HG03139 (cell line): Measurements from ENCODE around the gene MROH2A.

Source experiments
- ATAC-seq: cut with Tn5 transposase; IDR thresholded peaks from one replicate; pipeline ENCODE4 v1.9.1; 2021; ENCODE audit not compliant: unreplicated experiment

The MROH2A gene

DNA sequence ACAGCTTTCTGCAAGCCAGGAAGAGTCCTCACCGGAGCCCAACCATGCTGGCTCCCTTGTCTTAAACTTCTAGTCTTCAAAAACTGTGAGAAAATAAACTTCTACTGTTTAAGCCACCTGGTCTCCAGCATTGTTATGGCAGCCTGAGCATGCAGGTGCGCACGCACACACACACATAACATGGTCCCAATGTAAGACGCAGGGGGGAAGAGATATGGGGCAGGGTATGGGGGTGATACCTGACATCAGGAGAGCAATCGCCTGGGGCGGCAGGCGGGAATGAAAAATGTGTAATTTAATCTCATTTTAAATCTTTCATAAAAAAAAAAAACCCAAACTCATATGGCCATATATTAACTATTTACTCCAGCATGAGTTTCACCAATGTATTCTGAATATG, 58.2 kb downstream of the MROH2A start:
- ATAC-seq: no peak

DNA sequence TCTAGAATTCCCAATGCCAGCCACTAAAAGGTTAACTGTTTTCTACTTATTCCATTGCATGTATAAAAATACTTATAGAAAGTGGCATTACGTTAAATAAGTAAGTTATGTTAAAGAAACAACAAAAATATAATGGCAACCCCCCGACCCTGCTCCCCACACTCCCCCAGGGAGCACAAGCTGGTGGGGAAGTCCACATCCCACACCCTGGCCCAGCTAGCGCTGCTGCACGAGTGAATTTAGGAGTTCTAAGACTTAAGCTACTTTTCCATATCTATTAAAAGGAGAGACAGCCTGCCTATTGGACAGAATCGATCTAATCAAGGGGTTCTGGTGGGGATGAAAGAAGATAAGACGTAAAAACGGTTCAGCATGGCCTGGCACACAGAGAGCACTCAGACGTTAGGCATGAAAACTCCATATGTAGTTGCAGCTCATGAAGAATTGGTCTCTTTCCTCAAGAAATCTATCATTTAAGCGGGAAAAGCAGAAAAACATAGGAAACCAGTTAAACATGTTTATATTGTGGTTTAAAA, 59.6 kb downstream of the MROH2A start:
- ATAC-seq: no peak

DNA sequence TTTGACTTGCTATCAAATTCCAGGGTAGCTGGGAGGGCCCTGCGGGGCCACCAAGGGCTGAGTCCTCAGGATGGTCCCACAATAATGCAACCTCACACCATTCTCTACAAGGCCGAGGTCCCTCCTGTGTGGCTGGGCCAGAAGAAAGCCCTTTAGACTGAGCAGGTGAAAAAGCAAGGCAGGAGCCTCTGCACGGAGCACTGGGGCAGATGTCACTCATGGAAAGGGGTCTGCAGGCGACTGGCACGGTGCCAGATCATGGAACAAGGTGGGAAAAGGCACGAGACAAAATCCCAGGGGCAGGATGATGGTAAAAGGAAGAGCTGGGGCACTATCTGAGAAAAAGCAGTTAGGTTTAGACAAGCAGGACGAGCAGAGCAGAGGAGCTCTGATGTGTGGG, 60.1 kb downstream of the MROH2A start:
- ATAC-seq: no peak

DNA sequence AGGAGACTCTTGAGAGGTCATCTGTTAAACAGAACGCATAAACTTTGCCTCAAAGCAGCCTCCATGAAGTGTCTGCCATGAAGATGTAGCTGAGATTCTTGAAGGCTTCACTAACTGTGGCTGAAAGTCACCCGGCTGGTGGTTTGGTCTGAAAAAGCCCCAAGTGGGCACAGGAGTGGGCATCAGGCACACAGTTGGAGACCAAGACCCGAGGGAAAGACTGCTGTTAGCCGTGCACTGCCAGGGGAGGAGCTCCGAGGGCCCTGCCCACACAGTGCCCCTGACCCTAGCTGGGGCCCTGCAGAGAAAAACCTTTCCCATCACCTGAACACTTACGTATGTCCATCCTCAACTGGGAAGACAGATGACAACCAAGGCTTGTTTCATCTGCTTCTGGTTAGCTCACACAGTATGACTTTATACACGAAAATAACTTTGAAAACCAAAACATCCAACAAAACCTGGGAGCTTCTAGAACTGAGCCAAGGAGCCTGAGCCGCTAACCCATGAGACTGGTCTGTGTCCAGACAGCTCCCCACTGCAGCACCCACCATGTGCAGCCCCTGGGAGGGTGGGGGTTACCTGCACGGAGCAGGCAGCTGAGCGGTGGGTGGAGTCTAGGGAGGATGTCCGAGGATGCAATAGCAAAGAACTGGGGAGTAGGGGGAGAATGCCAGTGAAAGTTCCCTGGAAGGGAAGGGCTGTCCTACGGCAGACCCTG, 60.8 kb downstream of the MROH2A start:
- no peak for ATAC-seq

DNA sequence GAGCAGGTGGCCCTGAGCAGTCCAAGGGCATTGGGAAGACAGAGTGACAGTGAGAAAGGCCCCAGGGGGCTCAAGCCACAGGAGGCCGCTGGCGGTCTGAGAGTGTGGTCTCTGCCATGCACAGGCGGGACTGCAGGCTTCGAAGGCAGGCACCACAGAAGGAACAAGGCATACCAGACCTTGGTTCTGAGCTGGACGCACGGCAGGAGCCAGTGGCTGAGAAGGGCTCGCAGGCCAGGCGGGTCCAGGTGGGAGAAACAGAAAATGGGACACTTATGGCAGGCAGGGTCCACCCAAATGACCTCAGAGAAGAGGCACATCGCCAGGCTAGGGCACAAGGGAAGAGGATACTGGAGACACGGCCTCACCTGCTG, 61.3 kb downstream of the MROH2A start:
- ATAC-seq: no peak

DNA sequence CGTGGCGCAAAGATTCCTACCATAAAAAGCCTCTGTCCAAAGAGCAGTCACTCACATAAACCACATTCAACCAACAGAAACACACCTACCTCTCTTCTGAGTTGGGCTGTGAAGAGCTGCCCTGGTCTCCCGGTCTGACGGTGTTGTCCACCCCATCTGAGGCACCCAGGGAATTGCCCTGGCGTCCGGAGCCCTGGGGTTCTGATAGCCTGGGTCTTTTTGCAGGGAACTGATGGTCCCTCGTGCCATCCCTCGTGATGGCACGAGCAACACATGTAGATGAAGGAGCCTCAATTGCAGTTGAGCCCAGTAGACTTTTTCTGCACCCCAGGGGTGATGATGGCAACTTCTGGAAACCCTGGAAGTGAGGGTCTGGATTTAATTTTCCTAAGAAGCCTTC, 62.4 kb downstream of the MROH2A start:
- no peak for ATAC-seq

DNA sequence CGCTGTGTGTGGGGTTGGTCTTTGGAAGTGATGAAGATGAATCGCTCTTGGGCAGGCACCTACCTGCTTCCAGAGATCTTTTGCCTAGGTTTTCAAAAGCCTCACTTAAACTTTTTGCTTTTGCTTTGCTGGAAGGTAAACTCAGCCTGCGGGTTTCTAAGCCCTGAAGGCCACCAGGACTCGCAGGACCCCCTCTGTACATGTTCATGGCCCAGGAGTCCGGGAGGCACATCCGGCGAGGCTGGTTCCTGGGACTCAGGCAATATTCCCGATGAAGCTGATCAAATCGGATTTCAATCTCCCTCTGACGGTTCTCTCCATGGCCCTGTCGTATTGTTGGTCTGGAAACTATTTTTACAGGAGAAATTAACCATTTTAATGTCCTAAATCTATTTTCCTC, 63.1 kb downstream of the MROH2A start:
- ATAC-seq: no peak

DNA sequence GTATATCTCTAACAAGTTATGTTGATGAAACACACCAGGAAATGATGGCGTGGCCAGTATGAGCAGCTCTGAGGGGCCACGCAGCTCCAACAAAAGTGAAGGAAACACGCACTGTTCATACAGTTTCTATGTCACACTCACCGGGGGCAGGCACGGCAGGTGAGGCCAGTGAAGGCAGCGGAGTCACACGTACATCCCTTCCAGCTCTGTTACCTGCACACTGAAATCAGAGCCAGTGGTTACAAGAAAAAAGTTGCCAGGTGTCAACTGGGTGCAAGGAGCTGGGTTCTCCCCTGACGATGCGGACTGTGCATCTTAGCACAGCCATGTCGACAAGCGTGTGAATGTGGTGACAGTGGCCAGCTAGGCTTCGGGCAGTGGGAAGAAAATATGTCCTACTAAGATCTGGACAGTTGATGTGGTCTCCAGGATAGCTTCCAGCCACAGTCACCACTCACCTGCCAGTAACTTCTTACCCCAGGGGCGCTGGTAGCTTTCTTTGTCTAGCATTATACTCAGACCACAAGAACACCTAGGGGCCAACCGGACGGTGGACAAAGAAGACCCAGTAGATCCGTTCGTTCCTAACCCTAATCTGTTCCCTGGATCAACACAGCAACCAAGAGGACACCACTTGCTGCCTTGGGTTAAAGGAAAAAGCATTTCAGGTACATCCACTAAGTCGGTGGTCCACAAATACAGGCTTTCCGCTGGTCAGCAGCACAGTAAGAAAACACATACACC, 66.1 kb downstream of the MROH2A start:
- ATAC-seq: no peak

DNA sequence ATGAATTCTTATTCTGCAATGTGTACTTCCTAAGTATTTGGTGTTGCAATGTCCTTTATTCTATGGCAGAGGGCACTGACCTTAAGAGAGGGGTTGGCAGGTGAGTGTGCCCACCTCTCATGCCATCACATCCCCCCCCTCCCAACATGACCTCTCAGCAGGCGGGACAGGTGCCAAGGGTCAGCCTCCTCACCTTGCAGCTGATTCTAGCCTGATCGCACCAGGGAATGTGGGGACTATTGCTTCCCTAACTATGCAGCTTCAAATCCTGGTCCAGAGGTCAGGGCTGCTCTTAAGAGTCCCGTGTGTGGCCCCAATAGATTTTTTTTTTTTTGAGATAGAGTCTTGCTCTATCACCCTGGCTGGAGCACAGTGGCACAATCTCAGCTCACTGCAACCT, 66.7 kb downstream of the MROH2A start:
- no peak for ATAC-seq

DNA sequence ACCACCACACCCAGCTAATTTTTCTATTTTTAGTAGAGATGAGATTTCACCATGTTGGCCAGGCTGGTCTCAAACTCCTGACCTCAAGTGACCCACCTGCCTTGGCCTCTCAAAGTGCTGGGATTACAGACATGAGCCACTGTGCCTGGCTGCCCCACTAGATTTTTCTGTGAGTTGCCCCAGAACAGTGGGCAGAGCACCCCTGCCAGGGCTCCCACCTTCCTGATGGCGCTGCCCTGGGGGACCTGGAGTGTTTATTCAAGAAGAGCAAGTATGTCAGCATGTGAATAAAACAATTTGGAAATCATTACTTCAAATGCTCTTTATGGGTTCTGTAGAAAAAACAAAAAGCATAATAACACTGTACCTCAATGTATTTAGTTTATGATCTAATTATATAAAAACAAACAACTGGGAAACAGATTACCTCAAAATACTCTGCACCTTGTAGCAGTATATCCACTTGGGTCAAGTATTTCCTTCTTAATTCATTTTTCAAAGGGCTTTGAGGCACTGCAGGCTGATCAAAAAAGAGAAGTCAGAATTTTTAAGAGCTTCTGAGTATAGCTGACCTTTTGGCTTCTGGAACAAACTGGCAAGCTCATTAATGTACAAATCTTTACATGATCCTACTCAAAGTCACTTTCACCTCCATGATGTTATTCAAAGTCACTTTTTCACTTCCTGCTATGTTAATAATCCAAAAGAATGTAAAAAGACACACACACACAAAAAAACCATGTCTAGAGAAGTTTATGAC, 67.4 kb downstream of the MROH2A start:
- no peak for ATAC-seq

DNA sequence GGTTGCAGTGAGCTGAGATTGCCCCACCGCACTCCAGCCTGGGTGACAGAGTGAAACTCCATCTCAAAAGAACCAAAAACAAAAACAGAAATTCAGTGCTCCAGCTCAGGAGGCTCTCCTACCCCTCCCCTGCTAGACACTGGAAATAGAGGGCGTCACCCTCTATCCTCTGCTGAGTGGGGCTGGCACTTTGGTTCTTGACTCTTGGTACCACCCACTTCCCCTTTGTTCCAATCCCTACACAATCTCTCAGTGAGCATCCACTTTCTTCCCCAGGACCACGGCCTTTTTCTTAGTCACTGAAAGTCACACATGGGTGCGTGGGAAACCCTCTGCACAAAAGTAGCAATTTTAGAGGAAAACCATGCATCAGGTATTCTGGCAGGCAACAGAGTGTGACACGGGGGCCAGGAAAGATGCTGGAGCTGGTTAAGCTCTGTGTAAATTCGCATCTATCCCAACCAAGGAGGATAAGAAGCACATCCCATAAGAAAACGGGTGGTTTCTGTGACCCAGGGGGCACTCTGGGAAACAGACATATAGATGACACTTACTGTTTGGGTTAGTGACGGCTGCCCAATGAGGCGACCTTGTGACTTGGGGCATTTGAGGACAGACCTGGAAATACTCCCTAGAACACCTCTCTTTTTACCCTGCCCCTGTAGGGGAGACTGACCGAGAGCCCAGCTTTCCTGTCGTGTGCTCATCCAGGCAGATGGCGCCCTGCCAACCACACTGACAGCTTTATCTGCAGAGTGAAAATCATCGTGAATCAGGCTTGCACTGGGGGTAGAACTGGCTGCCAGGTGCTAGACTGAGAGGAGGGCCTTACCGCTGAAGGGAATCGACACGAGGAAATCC, 68.5 kb downstream of the MROH2A start:
- no peak for ATAC-seq

DNA sequence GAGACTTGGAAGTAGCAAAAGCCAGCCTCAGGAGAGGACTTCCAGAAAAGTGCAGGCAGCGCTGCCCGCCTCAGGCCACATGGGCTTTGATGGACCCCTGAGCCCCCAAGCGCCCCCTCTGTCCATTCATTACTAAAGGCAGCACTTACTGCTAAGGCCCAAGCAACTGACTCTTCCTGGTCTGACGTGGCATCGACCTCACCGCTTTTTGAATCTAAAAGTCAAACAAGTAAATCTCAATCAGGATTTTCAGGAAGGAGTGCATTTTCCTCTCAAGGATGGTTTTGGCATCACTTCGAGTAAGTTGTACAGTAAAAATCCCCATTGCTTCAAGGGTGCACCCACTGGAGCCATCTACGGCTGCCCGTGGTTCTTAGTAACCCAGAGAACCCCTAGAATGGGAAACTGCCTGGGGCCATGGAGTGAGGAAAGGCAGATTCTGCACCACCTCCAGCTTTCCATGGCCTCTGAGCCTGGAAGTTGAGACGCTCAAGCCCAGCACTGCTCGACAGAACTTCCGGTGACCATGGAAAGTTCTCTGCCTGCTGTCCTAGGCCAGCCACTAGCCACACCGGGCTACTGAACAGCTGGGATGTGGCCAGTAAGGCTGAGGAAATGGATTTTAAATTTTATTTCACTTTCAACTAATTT, 69.2 kb downstream of the MROH2A start:
- ATAC-seq: no peak

DNA sequence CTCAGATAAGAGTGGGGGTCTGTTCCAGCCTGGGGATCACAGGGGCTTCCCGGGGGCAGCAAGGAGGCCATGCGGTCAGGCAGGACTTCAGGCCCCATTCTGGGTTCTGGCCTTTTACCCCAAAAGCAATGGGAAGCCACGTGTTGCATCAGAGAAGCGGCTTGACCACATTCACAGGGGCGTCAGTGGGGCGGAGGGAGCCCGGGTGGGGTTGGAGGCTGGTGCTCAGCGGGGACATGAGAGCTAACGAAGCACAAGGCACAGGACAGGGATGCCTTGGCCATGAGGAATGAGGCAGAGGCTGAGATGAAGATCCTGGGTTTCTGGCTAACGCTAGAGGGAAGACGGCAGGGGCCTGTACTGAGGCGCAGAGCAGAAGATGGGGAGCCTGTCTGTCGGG, 70.1 kb downstream of the MROH2A start:
- ATAC-seq: no peak

DNA sequence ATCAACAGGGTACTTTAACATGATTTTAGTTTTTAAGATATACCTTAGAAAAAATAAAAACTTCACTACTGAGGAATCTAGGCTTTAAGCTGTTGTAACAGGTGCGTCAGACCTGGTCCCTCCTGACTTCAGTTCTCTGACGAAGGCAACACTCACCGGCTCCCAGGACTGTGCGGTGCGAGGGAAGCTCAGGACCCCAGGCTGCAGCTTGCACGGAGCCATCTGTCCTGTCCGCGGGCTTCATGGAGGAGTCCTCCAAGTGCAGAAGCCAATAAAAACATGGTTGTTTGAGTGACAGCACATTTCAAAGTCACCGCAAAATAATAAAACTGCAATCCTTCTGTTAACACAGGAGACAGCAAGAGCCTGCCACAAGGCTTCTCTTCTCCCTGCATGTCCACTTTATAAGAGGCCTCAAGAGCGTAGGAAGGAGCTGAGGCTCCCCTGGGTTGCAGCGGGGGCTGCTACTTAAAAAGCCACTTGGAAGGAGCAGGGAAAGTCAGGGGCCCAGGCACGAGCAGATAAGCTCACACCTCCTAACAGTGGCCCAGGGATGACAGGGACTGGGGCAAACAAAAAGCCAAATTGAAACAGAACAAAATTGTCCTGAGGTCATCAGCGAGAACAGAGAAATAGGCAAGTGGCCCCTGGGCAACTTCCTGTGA, 71.6 kb downstream of the MROH2A start:
- no peak for ATAC-seq

DNA sequence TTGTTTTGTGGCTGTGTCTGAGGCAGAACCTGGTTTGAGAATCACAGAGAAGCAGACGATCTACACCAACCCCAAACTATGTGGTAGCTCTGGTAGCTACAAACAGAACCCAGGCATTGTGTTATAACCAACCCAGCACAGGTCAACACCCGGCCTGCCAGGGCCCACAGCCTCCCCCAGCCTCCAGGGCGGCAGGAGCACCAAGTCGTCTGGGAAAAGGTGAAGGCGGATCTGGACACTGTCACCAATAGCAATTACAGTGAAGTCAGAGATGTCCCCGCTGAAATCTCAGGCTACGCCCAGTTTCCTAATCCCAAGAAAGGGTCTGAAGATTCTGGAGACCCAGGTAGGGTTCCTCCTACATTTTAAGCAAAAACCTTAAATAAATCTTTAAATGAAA, 72.6 kb downstream of the MROH2A start:
- ATAC-seq: no peak

DNA sequence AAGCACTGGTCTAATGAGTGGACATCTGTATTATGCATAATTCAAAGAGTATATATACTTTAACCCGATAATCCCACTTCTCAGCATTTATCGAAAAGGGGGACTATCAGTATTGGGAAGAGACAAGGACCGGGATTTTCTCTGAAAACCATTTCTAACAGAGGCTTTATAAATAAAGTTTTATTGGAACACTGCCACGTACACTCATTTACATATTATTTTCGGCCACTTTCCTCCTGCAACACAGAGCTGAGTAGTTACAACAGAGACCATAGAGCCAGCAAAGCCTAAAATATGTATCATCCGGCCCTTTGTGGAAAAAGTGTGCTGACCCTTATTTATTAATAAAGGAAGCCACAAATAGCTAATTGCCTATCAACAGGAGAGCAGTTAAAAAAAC, 73.0 kb downstream of the MROH2A start:
- no peak for ATAC-seq

DNA sequence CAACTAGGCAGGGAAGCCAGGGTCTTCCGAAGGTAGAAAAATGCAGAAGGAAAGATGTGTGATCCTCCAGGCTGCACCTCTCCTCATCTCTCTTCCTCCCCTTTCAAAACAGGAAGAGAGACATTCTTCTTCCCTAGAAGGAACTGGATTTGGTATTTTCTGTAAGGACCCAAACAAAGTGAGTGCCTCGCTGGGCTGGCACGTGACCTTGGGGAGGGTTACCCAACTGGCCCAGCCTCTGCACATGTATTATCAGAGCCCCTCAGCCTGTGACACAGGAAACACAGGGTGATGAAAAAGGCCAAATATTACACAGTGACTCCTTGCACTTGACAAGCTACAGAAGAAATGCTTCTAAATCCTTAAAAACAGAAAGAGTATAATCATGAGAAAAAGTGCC, 73.9 kb downstream of the MROH2A start:
- ATAC-seq: no peak

DNA sequence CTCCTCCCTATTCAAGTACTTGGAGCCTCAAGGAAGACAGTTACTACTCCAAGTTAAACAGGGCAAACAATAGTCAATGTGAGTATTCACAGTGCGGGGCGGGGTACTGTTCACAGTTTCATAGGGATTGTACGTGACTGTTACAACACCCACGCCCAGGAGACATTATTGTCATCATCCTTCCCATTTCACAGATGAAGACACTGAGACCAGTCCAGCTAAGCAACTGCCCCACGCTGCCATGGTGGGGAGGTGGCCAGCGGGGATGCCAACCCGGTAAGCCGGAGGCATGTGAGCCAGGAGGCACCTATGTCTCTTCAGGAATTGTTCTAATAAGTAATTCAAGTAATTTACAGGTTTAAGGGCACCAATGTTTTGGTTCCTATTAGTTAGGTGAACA, 75.2 kb downstream of the MROH2A start:
- ATAC-seq: no peak

DNA sequence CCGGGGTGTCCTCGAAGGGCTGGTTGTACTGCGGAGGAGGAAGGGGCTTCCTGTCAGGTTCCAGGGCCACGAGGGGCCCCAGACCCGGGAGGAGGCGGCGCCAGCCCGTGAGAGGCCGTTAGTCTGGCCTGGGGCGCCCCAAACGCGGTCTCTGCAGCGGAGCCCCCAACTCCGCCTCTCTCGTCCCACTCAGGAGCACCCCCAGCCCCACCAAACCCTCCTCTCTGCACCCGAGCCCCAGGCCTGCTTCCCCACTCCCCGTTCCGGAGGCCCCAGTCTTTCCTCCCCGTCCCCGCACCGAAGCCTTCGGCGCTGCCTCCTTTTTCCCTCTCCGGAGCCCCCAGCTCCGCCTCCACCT, 75.7 kb downstream of the MROH2A start:
- ATAC-seq: no peak
